RWPE2 (cell line): Measurements from ENCODE around the gene XCR1.

ENCODE experiments used
- ATAC-seq: fragments of 200-7000 bp; cut with Tn5 transposase; 3 replicates; pipeline ENCODE4 v1.9.1; 2021; ENCODE audit warnings: low read depth
- DNase-seq: peaks from one replicate; pipeline ENCODE4 v3.0.0-alpha.2; 2020; ENCODE audit warnings: low spot score
- H3K27ac ChIP-seq: fragments of 450-650 bp; 2 replicates; pipeline ENCODE4 v1.5.1; 2017; ENCODE audit warnings: mild to moderate bottlenecking; ENCODE audit not compliant: poor library complexity, severe bottlenecking
- H3K27me3 ChIP-seq: fragments of 250-450 bp; sonication (Bioruptor Pico); 2 replicates; pipeline ENCODE4 v1.5.1; 2021; ENCODE audit warnings: mild to moderate bottlenecking, moderate library complexity; ENCODE audit not compliant: insufficient read depth, poor library complexity, severe bottlenecking
- H3K36me3 ChIP-seq: fragments of 250-450 bp; sonication (Bioruptor Pico); 2 replicates; pipeline ENCODE4 v1.5.1; 2020; ENCODE audit warnings: low read depth, mild to moderate bottlenecking, moderate library complexity
- H3K4me1 ChIP-seq: fragments of 250-450 bp; sonication (Bioruptor Pico); 2 replicates; pipeline ENCODE4 v1.5.1; 2021; ENCODE audit warnings: mild to moderate bottlenecking, moderate library complexity; ENCODE audit not compliant: insufficient read depth, poor library complexity, severe bottlenecking
- H3K4me3 ChIP-seq: fragments of 250-450 bp; sonication (Bioruptor Pico); 2 replicates; pipeline ENCODE4 v1.5.1; 2021; ENCODE audit warnings: mild to moderate bottlenecking, moderate library complexity; ENCODE audit not compliant: severe bottlenecking
- H3K9me3 ChIP-seq: fragments of 250-450 bp; sonication (Bioruptor Pico); 2 replicates; pipeline ENCODE4 v1.5.1; 2021; ENCODE audit warnings: mild to moderate bottlenecking, moderate library complexity; ENCODE audit not compliant: severe bottlenecking
- TF ChIP-seq, protein P1 (sequence below): fragments of 450-650 bp; IDR thresholded peaks from one replicate; pipeline ENCODE4 v1.5.1; 2017; ENCODE audit warnings: mild to moderate bottlenecking, moderate library complexity; ENCODE audit not compliant: poor library complexity, severe bottlenecking

Gene XCR1, protein sequence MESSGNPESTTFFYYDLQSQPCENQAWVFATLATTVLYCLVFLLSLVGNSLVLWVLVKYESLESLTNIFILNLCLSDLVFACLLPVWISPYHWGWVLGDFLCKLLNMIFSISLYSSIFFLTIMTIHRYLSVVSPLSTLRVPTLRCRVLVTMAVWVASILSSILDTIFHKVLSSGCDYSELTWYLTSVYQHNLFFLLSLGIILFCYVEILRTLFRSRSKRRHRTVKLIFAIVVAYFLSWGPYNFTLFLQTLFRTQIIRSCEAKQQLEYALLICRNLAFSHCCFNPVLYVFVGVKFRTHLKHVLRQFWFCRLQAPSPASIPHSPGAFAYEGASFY

DNA sequence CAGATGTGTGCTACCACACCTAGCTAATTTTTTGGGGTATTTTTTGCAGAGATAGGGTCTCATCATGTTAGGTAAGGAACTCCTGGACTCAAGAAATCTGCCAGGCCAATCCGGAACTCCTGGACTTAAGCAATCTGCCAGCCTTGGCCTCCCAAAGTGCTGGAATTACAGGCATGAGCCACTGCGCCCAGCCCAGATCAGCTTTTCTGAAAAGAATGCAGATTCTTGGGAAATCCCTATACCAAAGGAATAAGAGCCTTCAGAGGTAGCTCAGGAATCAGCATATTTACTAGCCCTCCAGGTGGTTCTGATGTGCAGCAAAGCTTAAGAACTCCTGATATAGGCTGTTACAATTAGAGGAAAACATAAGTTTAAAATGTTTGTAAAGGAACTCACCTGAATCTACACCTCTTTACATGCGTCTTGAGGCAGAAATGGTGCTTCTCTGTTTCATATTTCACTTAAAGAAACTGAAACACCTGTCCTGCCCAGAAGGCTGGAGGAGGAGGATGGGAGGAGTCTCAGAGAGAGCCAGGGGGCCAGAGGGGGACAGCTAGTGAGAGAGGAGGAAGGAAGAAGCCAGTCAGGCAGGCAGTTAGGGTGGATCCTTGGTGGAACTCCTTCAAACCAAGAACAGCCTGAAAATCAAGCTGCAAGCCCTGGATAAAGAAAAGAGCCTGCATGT lies at the start of gene XCR1:
Gene XCR1, minus strand, starts transcription at position 463 of the 685 bp plus-strand sequence. CDS start 5,536 bp downstream, outside the sequence.
- DNase-seq (no peak), ATAC-seq (no peak)
- Histone ChIP-seq H3K27me3 (no peaks in the 10 kb centered on the region), H3K27ac (no peak within 1 kb of the TSS), H3K9me3 (no peaks in the 10 kb centered on the region), H3K4me1 (no peaks in the 10 kb centered on the region), H3K4me3 (no peak within 1 kb of the TSS), H3K36me3 (no peaks in the 10 kb centered on the region)
- TF ChIP-seq, protein P1, sequence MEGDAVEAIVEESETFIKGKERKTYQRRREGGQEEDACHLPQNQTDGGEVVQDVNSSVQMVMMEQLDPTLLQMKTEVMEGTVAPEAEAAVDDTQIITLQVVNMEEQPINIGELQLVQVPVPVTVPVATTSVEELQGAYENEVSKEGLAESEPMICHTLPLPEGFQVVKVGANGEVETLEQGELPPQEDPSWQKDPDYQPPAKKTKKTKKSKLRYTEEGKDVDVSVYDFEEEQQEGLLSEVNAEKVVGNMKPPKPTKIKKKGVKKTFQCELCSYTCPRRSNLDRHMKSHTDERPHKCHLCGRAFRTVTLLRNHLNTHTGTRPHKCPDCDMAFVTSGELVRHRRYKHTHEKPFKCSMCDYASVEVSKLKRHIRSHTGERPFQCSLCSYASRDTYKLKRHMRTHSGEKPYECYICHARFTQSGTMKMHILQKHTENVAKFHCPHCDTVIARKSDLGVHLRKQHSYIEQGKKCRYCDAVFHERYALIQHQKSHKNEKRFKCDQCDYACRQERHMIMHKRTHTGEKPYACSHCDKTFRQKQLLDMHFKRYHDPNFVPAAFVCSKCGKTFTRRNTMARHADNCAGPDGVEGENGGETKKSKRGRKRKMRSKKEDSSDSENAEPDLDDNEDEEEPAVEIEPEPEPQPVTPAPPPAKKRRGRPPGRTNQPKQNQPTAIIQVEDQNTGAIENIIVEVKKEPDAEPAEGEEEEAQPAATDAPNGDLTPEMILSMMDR = no peak

DNA sequence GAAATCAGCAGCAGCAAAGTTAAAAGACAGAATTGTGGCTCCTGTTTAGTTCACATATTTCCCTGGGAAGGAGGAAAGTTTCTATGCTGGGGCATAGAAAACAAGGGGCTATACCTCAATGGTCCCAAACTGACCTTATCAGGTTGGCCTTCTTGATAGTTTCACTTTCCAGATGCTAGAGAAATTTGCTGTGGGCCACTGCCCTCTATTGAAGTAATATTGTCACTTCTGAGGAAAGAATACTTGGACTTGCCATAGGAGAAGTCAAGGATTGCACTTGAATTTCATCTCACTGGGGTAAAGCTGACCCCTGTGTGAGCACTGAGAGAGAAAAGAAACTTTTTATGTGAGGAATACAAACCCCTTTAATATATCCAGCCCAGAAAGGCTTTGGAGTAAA lies 49.3 kb upstream of the XCR1 start:
- no peak overlapping the region for H3K4me3 ChIP-seq
- no peak for DNase-seq
- no peaks in the 10 kb centered on the region for H3K27me3 ChIP-seq
- TF ChIP-seq, protein P1 = peak; percentile 39
- no peaks in the 10 kb centered on the region for H3K36me3 ChIP-seq
- H3K9me3 ChIP-seq = no peaks in the 10 kb centered on the region
- no peak for ATAC-seq
- no peaks in the 10 kb centered on the region for H3K4me1 ChIP-seq
- H3K27ac ChIP-seq = no peak overlapping the region

DNA sequence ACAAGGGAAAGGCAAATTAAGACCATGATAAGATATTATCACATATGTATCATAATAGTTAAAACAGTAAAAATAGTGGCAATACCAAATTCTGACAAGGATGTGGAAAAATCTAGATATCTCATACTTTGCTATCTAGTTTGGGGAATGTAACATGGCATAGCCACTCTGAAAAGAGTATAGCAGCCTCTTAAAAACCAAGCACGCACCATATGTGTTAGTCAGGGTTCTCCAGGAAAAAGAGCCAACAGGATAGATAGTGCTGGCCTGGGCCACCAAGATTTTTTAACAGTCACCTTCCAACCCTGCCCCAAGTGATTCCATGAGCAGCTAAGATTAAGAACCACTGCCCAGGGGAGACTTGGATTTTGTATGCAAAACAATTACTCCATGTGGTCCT lies 48.5 kb upstream of the XCR1 start:
- no peak overlapping the region for H3K4me3 ChIP-seq
- peaks cover 1% of the 10 kb centered on the region for H3K27me3 ChIP-seq
- no peaks in the 10 kb centered on the region for H3K4me1 ChIP-seq
- ATAC-seq = no peak
- no peaks in the 10 kb centered on the region for H3K9me3 ChIP-seq
- DNase-seq = no peak
- TF ChIP-seq, protein P1 = no peak
- H3K27ac ChIP-seq = no peak overlapping the region
- H3K36me3 ChIP-seq = no peaks in the 10 kb centered on the region

DNA sequence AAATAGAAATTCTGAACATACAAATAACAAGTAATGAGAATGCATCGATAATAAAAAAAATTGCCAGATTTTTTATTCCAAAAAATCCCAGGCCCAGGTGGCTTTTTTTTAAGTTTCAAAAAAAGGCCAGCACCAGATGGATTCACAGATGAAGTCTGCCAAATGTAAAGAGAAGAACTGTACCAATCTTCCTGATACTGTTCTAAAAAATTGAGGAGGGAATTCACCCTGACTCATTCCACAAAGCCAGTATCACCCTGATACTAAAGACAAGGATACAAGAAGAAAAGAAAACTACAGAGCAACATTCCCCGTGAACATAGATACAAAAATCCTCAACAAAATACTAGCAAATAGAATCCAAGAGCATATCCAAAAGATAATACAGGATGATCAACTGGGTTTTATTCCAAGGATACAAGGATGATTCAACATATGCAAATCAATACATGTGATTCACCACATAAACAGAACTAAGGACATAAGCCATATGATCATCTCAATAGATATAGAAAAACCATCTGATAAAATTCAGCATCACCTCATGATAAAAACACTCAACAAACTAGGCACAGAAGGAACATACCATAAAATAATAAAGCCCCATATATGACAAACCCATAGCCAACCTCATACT lies 44.1 kb upstream of the XCR1 start:
- H3K36me3 ChIP-seq = no peaks in the 10 kb centered on the region
- H3K27me3 ChIP-seq = peaks cover 22% of the 10 kb centered on the region
- H3K4me3 ChIP-seq = no peak overlapping the region
- ATAC-seq (no peak), DNase-seq (no peak)
- no peak overlapping the region for H3K27ac ChIP-seq
- no peaks in the 10 kb centered on the region for H3K4me1 ChIP-seq
- no peaks in the 10 kb centered on the region for H3K9me3 ChIP-seq
- TF ChIP-seq, protein P1 = no peak
